ENCODE measurements around the gene ACACB. TPM values are rescaled to one million over a fixed set of nuclear protein-coding genes. Genes with fewer than 3 reads are reported as not detected.

Gene ACACB
- total RNA-seq, 1 experiment from 2014 or later = 21.7 TPM

GRCh38 chr12:109160873-109161272 lies 44.5 kb downstream of the ACACB start:
- ATAC-seq (no peak), DNase-seq (no peak)
- POLR2A ChIA-PET (ENCODE audit: unreplicated experiment) = no interaction called here
- Histone ChIP-seq H3K4me1 (ENCODE audit: insufficient read depth, low read length) (0 out of 2 replicates have a peak, but pooled peaks cover under 1% of the 10 kb centered on the region), H3K27me3 (ENCODE audit: low read length) (no peaks in the 10 kb centered on the region), H2AFZ (ENCODE audit: low read length) (no peak overlapping the region), H3K36me3 (ENCODE audit: low read depth, low read length) (no peaks in the 10 kb centered on the region), H3K79me2 (ENCODE audit: low read length) (peaks cover 28% of the 10 kb centered on the region), H3K9me2 (replicated peaks; ENCODE audit: low read length) (no peaks in the 10 kb centered on the region), H3K27ac (ENCODE audit: low read length) (no peak overlapping the region), H3K9me3 (ENCODE audit: low read length) (no peaks in the 10 kb centered on the region), H3K4me3 (ENCODE audit: low read length) (no peak overlapping the region), H3K4me2 (ENCODE audit: low read length) (no peak overlapping the region), H3F3A (ENCODE audit: low read length, unreplicated experiment) (peaks cover 3% of the 10 kb centered on the region), H3K9ac (ENCODE audit: low read length) (no peak overlapping the region), H4K20me1 (ENCODE audit: low read length) (no peaks in the 10 kb centered on the region)
- intact Hi-C loops (cut with micrococcal nuclease) = no loop called here
- TF ChIP-seq EZH2phosphoT487 (IDR thresholded peaks at IDR 0.05; ENCODE audit: borderline replicate concordance, low read length) = no peak
- TF ChIP-seq EZH2 (IDR thresholded peaks at IDR 0.05; ENCODE audit: low read length, unreplicated experiment) = no peak
- TF ChIP-seq CTCF (conservative IDR thresholded peaks at IDR 0.05; ENCODE audit: low read depth, low read length) = no peak
- BruUV-seq (replicated peaks) = no TSS peak
- CTCF ChIA-PET = no interaction called here

GRCh38 chr12:109162551-109162950 lies 46.2 kb downstream of the ACACB start:
- no peaks in the 10 kb centered on the region for H3K36me3 ChIP-seq (ENCODE audit: low read depth, low read length)
- CTCF ChIA-PET = no interaction called here
- TF ChIP-seq EZH2phosphoT487 (IDR thresholded peaks at IDR 0.05; ENCODE audit: borderline replicate concordance, low read length) (no peak), EZH2 (IDR thresholded peaks at IDR 0.05; ENCODE audit: low read length, unreplicated experiment) (no peak), CTCF (conservative IDR thresholded peaks at IDR 0.05; ENCODE audit: low read depth, low read length) (no peak)
- POLR2A ChIA-PET (ENCODE audit: unreplicated experiment) = no interaction called here
- no peak overlapping the region for H3K9ac ChIP-seq (ENCODE audit: low read length)
- intact Hi-C loops (cut with micrococcal nuclease) = no loop called here
- ATAC-seq (no peak), DNase-seq (no peak)
- H3K9me2 ChIP-seq (replicated peaks; ENCODE audit: low read length) = no peaks in the 10 kb centered on the region
- no peaks in the 10 kb centered on the region for H3K9me3 ChIP-seq (ENCODE audit: low read length)
- H3K4me2 ChIP-seq (ENCODE audit: low read length) = no peak overlapping the region
- 0 out of 2 replicates have a peak, but pooled peaks cover under 1% of the 10 kb centered on the region for H3K4me1 ChIP-seq (ENCODE audit: insufficient read depth, low read length)
- H3K27ac ChIP-seq (ENCODE audit: low read length) = no peak overlapping the region
- H4K20me1 ChIP-seq (ENCODE audit: low read length) = no peaks in the 10 kb centered on the region
- H3K4me3 ChIP-seq (ENCODE audit: low read length) = no peak overlapping the region
- BruUV-seq (replicated peaks) = no TSS peak
- peaks cover 17% of the 10 kb centered on the region for H3K79me2 ChIP-seq (ENCODE audit: low read length)
- H3K27me3 ChIP-seq (ENCODE audit: low read length) = no peaks in the 10 kb centered on the region
- no peak overlapping the region for H2AFZ ChIP-seq (ENCODE audit: low read length)
- peaks cover 3% of the 10 kb centered on the region for H3F3A ChIP-seq (ENCODE audit: low read length, unreplicated experiment)

GRCh38 chr12:109163167-109163566 lies 46.8 kb downstream of the ACACB start:
- Histone ChIP-seq H4K20me1 (ENCODE audit: low read length) (no peaks in the 10 kb centered on the region), H3K36me3 (ENCODE audit: low read depth, low read length) (no peaks in the 10 kb centered on the region), H3K9me3 (ENCODE audit: low read length) (no peaks in the 10 kb centered on the region), H3K4me3 (ENCODE audit: low read length) (no peak overlapping the region), H3K27me3 (ENCODE audit: low read length) (no peaks in the 10 kb centered on the region), H3K9ac (ENCODE audit: low read length) (no peak overlapping the region), H3F3A (ENCODE audit: low read length, unreplicated experiment) (peaks cover 3% of the 10 kb centered on the region), H3K27ac (ENCODE audit: low read length) (no peak overlapping the region), H2AFZ (ENCODE audit: low read length) (no peak overlapping the region), H3K4me1 (ENCODE audit: insufficient read depth, low read length) (peaks cover 6% of the 10 kb centered on the region; the same call in 1 of the 2 replicates), H3K9me2 (replicated peaks; ENCODE audit: low read length) (no peaks in the 10 kb centered on the region), H3K79me2 (ENCODE audit: low read length) (peaks cover 17% of the 10 kb centered on the region), H3K4me2 (ENCODE audit: low read length) (no peak overlapping the region)
- ChIA-PET POLR2A (ENCODE audit: unreplicated experiment) (no interaction called here), CTCF (no interaction called here)
- DNase-seq (no peak), ATAC-seq (no peak)
- intact Hi-C loops (cut with micrococcal nuclease) = no loop called here
- TF ChIP-seq EZH2phosphoT487 (IDR thresholded peaks at IDR 0.05; ENCODE audit: borderline replicate concordance, low read length) (no peak), EZH2 (IDR thresholded peaks at IDR 0.05; ENCODE audit: low read length, unreplicated experiment) (no peak), CTCF (conservative IDR thresholded peaks at IDR 0.05; ENCODE audit: low read depth, low read length) (no peak)
- no TSS peak for BruUV-seq (replicated peaks)
